Peyer's patch (tissue), 4 donors: ENCODE results near the gene PEX7.

ENCODE experiments used
- CTCF ChIP-seq, 6 experiments: fragments of 450-650 bp in 4 of 6; fragments of 200-600 bp in 2 of 6; sonication (generic) in 1 of 6; IDR thresholded peaks; one replicate each; pipeline ENCODE4 v1.5.1; 2017 to 2019; ENCODE audit warnings: antibody characterized with exemption in 6 of 6, mild to moderate bottlenecking in 3 of 6, moderate library complexity in 1 of 6
- POLR2A ChIP-seq, 2 donors: fragments of 450-650 bp; IDR thresholded peaks; one replicate each; pipeline ENCODE4 v1.5.1; 2017; ENCODE audit warnings: antibody characterized with exemption in 2 of 2, mild to moderate bottlenecking in 2 of 2, moderate library complexity in 2 of 2

GRCh38 chr6:136873748-136874147, 51.4 kb downstream of the PEX7 start:
- TF ChIP-seq POLR2A (IDR thresholded peaks at IDR 0.05) (no peak), CTCF (IDR thresholded peaks at IDR 0.05) (no peak)
